HG03469 (cell line): Measurements from ENCODE around the gene METTL23.
"Not testable (repeated sequence)": the region's sequence is repeated elsewhere in the genome, so short reads cannot be mapped to it uniquely, and the experiment has no call there.

Experiments used
- ATAC-seq: cut with Tn5 transposase; IDR thresholded peaks from one replicate; pipeline ENCODE4 v1.9.1; 2021; ENCODE audit warnings: mild to moderate bottlenecking, moderate library complexity, moderate number of reproducible peaks; ENCODE audit not compliant: unreplicated experiment

The METTL23 gene

GRCh38 chr17:76732734-76733617 lies 6.3 kb downstream of the METTL23 start:
- ATAC-seq: no peak

- ATAC-seq: no peak
Observed at GRCh38 chr17:76733618-76733957, 6.9 kb downstream of the METTL23 start.

- ATAC-seq: no peak
Observed at GRCh38 chr17:76734080-76734840, 7.6 kb downstream of the METTL23 start.

- no peak for ATAC-seq
Observed at GRCh38 chr17:76735006-76735405, 8.4 kb downstream of the METTL23 start.

- ATAC-seq: no peak
Observed at GRCh38 chr17:76735586-76736348, 9.1 kb downstream of the METTL23 start.

- ATAC-seq: peak; percentile 1
Observed at GRCh38 chr17:76736349-76737081, 9.9 kb downstream of the METTL23 start.

- ATAC-seq: peak; percentile 52
Observed at GRCh38 chr17:76737082-76737675, 10.5 kb downstream of the METTL23 start, which contains the start of gene SRSF2. Gene SRSF2, minus strand, starts transcription at chr17:76737331. Its CDS starts 171 bp downstream, at chr17:76737160.

- peak; percentile 32 for ATAC-seq
Observed at GRCh38 chr17:76737676-76738467, 11.2 kb downstream of the METTL23 start, which contains the start of gene MFSD11. Gene MFSD11, plus strand, starts transcription at chr17:76738119. Its CDS starts 234 bp downstream, at chr17:76738353.

GRCh38 chr17:76738468-76738850 lies 11.8 kb downstream of the METTL23 start:
- no peak for ATAC-seq

- not testable (repeated sequence) for ATAC-seq
Observed at GRCh38 chr17:76739568-76740115, 13.0 kb downstream of the METTL23 start.

GRCh38 chr17:76740329-76741118 lies 13.9 kb downstream of the METTL23 start:
- no peak for ATAC-seq

GRCh38 chr17:76742958-76743357 lies 16.3 kb downstream of the METTL23 start:
- ATAC-seq: no peak

- no peak for ATAC-seq
Observed at GRCh38 chr17:76744747-76745146, 18.1 kb downstream of the METTL23 start.

- ATAC-seq: not testable (repeated sequence)
Observed at GRCh38 chr17:76745785-76746184, 19.1 kb downstream of the METTL23 start.

- no peak for ATAC-seq
Observed at GRCh38 chr17:76747716-76748363, 21.2 kb downstream of the METTL23 start.

- ATAC-seq: no peak
Observed at GRCh38 chr17:76748657-76749056, 22.0 kb downstream of the METTL23 start.

- ATAC-seq: no peak
Observed at GRCh38 chr17:76751416-76751993, 24.9 kb downstream of the METTL23 start.
